Smooth muscle cell of the coronary artery (primary cell): ENCODE data around the gene ENOX2. TPM values are rescaled to one million over a fixed set of nuclear protein-coding genes. Genes with fewer than 3 reads are reported as not detected.

Source experiments
- total RNA-seq: library from RNA; depleted of rRNA; stranded (reverse); fragments of >200 nt; gene quantifications from 2 replicates; pipeline ENCODE4 v1.2.3, GENCODE V29; 2014; ENCODE audit warnings: low replicate concordance

The ENOX2 gene
- 4.8 and 6.9 TPM in 2 replicates for total RNA-seq

GRCh38 chrX:130902783-130903613, at the start of gene ENOX2:
Gene ENOX2 (minus strand): TSS chrX:130903209. CDS start chrX:130703216, 199,993 bp downstream.

Other genes starting within 250 kb of the ENOX2 start
- gene ARHGAP36, start 155.1 kb upstream of the ENOX2 start, total RNA-seq = not detected in 2 replicates